HEK293 (cell line): ENCODE data around the gene DOCK3.

ENCODE experiments used
- CTCF ChIA-PET: fragments of 350-600 bp; formaldehyde crosslinking; extraction: SDS; loops from one replicate; lab custom pipeline; 2021; ENCODE audit warnings: antibody characterized with exemption; lab: Yijun Ruan, JAX
- POLR2A ChIA-PET: fragments of 300-600 bp; formaldehyde crosslinking; extraction: SDS; loops from one replicate; lab custom pipeline; 2020; ENCODE audit warnings: antibody characterized with exemption, inconsistent platforms; lab: Yijun Ruan, JAX
- H3K27ac ChIP-seq: fragments of 200-500 bp; sonication (Bioruptor generic); 2 replicates; pipeline ENCODE4 v1.5.1; 2014; ENCODE audit warnings: low read depth, low read length, control low read depth, inconsistent platforms; ENCODE audit errors: extremely low read depth
- H3K36me3 ChIP-seq, 2 experiments: fragments of 200-500 bp in 1 of 2; sonication (Bioruptor generic) in 1 of 2; 1 replicate in 1 of 2; 2 replicates in 1 of 2; pipeline ENCODE4 v1.5.1; 2014 to 2017; ENCODE audit warnings: inconsistent platforms in 2 of 2, low read length in 2 of 2; ENCODE audit not compliant: control insufficient read depth in 2 of 2, insufficient read depth in 1 of 2
- H3K4me1 ChIP-seq: fragments of 200-500 bp; sonication (Bioruptor generic); 2 replicates; pipeline ENCODE4 v1.5.1; 2014; ENCODE audit warnings: mild to moderate bottlenecking, low read length, inconsistent platforms; ENCODE audit not compliant: control insufficient read depth, insufficient read depth
- H3K4me3 ChIP-seq: 2 replicates; pipeline ENCODE4 v1.5.1; 2011; ENCODE audit warnings: low read depth, mild to moderate bottlenecking, control low read depth, low read length, moderate library complexity
- H3K9me3 ChIP-seq: fragments of 200-500 bp; sonication (Bioruptor generic); 2 replicates; pipeline ENCODE4 v1.5.1; 2014; ENCODE audit warnings: low read depth, low read length, inconsistent platforms; ENCODE audit not compliant: control insufficient read depth, insufficient read depth
- YY2 ChIP-seq: fragments of 450-650 bp; formaldehyde crosslinking; IDR thresholded peaks from 2 replicates; pipeline ENCODE4 v1.5.1; 2016; ENCODE audit warnings: missing biosample characterization, missing genetic modification characterization
- ZFHX2 ChIP-seq: fragments of 450-650 bp; formaldehyde crosslinking; conservative IDR thresholded peaks from 2 replicates; pipeline ENCODE4 v1.5.1; 2016; ENCODE audit warnings: missing biosample characterization, missing genetic modification characterization
- ZNF146 ChIP-seq: fragments of 450-650 bp; formaldehyde crosslinking; IDR thresholded peaks from 2 replicates; pipeline ENCODE4 v1.5.1; 2016; ENCODE audit warnings: missing biosample characterization, missing genetic modification characterization
- ZNF19 ChIP-seq: fragments of 450-650 bp; formaldehyde crosslinking; IDR thresholded peaks from 2 replicates; pipeline ENCODE4; 2016; ENCODE audit warnings: missing biosample characterization, missing genetic modification characterization, low read depth
- ZNF341 ChIP-seq: fragments of 450-650 bp; formaldehyde crosslinking; IDR thresholded peaks from 2 replicates; pipeline ENCODE4; 2016; ENCODE audit warnings: low read depth, missing biosample characterization, missing genetic modification characterization
- ZNF354C ChIP-seq: fragments of 450-650 bp; formaldehyde crosslinking; IDR thresholded peaks from 2 replicates; pipeline ENCODE4 v1.5.1; 2016; ENCODE audit warnings: missing biosample characterization, missing genetic modification characterization, low read depth, borderline replicate concordance
- ZNF423 ChIP-seq: fragments of 450-650 bp; formaldehyde crosslinking; IDR thresholded peaks from 2 replicates; pipeline ENCODE4 v1.5.1; 2016; ENCODE audit warnings: missing biosample characterization, missing genetic modification characterization
- ZNF501 ChIP-seq: fragments of 450-650 bp; formaldehyde crosslinking; IDR thresholded peaks from 2 replicates; pipeline ENCODE4 v1.5.1; 2016; ENCODE audit warnings: missing biosample characterization, missing genetic modification characterization
- ZNF521 ChIP-seq: fragments of 450-650 bp; formaldehyde crosslinking; IDR thresholded peaks from 2 replicates; pipeline ENCODE4 v1.5.1; 2017; ENCODE audit warnings: missing biosample characterization, mild to moderate bottlenecking, missing genetic modification characterization
- ZNF600 ChIP-seq: fragments of 450-650 bp; formaldehyde crosslinking; IDR thresholded peaks from 2 replicates; pipeline ENCODE4 v1.5.1; 2016; ENCODE audit warnings: missing biosample characterization, missing genetic modification characterization
- ZNF610 ChIP-seq: fragments of 450-650 bp; formaldehyde crosslinking; IDR thresholded peaks from 2 replicates; pipeline ENCODE4 v1.5.1; 2016; ENCODE audit warnings: missing biosample characterization, missing genetic modification characterization, borderline replicate concordance
- ZNF623 ChIP-seq: fragments of 450-650 bp; formaldehyde crosslinking; IDR thresholded peaks from 2 replicates; pipeline ENCODE4 v1.5.1; 2016; ENCODE audit warnings: missing biosample characterization, missing genetic modification characterization
- ZNF626 ChIP-seq: fragments of 450-650 bp; sonication (Bioruptor Pico); formaldehyde crosslinking; IDR thresholded peaks from 2 replicates; pipeline ENCODE4 v1.5.1; 2018; ENCODE audit warnings: missing biosample characterization, missing genetic modification characterization, inconsistent platforms
- ZNF670 ChIP-seq: fragments of 450-650 bp; formaldehyde crosslinking; IDR thresholded peaks from 2 replicates; pipeline ENCODE4 v1.5.1; 2016; ENCODE audit warnings: missing biosample characterization, missing genetic modification characterization, low read depth
- ZNF747 ChIP-seq: fragments of 450-650 bp; formaldehyde crosslinking; IDR thresholded peaks from 2 replicates; pipeline ENCODE4 v1.5.1; 2016; ENCODE audit warnings: missing biosample characterization, missing genetic modification characterization
- ZNF837 ChIP-seq: fragments of 450-650 bp; formaldehyde crosslinking; IDR thresholded peaks from 2 replicates; pipeline ENCODE4 v1.5.1; 2016; ENCODE audit warnings: missing biosample characterization, missing genetic modification characterization
- TF ChIP-seq, protein P1 (sequence below): fragments of 450-650 bp; formaldehyde crosslinking; IDR thresholded peaks from 2 replicates; pipeline ENCODE4 v1.5.1; 2016; ENCODE audit warnings: missing biosample characterization, missing genetic modification characterization
- TF ChIP-seq, protein P2 (sequence below): fragments of 450-650 bp; formaldehyde crosslinking; IDR thresholded peaks from 2 replicates; pipeline ENCODE4 v1.5.1; 2016; ENCODE audit warnings: missing biosample characterization, missing genetic modification characterization
- TF ChIP-seq, protein P3 (sequence below): fragments of 450-650 bp; formaldehyde crosslinking; IDR thresholded peaks from 2 replicates; pipeline ENCODE4 v1.5.1; 2016; ENCODE audit warnings: missing biosample characterization, missing genetic modification characterization
- TF ChIP-seq, protein P4 (sequence below): fragments of 450-650 bp; IDR thresholded peaks from 2 replicates; pipeline ENCODE4 v1.5.1; 2018; ENCODE audit warnings: missing biosample characterization, missing genetic modification characterization
- TF ChIP-seq, protein P5 (sequence below): fragments of 450-650 bp; formaldehyde crosslinking; IDR thresholded peaks from 2 replicates; pipeline ENCODE4 v1.5.1; 2016; ENCODE audit warnings: missing biosample characterization, missing genetic modification characterization
- TF ChIP-seq, protein P6 (sequence below): fragments of 450-650 bp; formaldehyde crosslinking; optimal IDR thresholded peaks from 2 replicates; pipeline ENCODE3; 2016; ENCODE audit warnings: missing biosample characterization, mild to moderate bottlenecking, missing genetic modification characterization
- TF ChIP-seq, protein P7 (sequence below): fragments of 450-650 bp; formaldehyde crosslinking; conservative IDR thresholded peaks from 2 replicates; pipeline ENCODE4 v1.5.1; 2016; ENCODE audit warnings: low read depth, missing biosample characterization, missing genetic modification characterization

Gene DOCK3

DNA sequence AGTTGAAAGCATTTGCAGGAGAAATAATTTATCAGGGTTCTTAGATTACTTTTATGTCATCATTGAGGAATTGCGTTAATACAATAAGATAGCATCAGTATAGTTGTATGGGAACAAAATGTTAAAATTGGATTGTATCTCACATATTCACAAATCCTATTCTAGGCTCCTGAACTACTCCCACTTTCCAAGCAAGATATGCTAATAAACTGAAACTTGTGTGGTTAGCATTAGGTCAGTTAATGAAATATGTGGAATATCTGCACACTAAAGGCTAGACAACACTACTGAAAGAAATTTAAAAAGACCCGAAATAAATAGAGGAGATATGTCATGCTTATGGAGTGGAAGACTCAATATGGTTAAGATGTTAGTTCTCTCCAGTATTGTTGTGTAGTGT is 272.7 kb downstream of the DOCK3 start:
- ChIA-PET CTCF (no interaction called here), POLR2A (no interaction called here)
- H3K27ac ChIP-seq: no peak overlapping the region
- no peak overlapping the region for H3K4me3 ChIP-seq
- TF ChIP-seq ZNF354C (tag by site-specific recombination): no peak
- no peak for TF ChIP-seq ZNF341 (tag by site-specific recombination)
- no peak for TF ChIP-seq ZNF626 (tag by site-specific recombination)
- TF ChIP-seq, protein P1, sequence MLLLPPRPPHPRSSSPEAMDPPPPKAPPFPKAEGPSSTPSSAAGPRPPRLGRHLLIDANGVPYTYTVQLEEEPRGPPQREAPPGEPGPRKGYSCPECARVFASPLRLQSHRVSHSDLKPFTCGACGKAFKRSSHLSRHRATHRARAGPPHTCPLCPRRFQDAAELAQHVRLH: no peak
- no peak for TF ChIP-seq ZNF521 (tag by site-specific recombination)
- TF ChIP-seq, protein P2, sequence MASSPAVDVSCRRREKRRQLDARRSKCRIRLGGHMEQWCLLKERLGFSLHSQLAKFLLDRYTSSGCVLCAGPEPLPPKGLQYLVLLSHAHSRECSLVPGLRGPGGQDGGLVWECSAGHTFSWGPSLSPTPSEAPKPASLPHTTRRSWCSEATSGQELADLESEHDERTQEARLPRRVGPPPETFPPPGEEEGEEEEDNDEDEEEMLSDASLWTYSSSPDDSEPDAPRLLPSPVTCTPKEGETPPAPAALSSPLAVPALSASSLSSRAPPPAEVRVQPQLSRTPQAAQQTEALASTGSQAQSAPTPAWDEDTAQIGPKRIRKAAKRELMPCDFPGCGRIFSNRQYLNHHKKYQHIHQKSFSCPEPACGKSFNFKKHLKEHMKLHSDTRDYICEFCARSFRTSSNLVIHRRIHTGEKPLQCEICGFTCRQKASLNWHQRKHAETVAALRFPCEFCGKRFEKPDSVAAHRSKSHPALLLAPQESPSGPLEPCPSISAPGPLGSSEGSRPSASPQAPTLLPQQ (tag by site-specific recombination): no peak
- TF ChIP-seq, protein P3, sequence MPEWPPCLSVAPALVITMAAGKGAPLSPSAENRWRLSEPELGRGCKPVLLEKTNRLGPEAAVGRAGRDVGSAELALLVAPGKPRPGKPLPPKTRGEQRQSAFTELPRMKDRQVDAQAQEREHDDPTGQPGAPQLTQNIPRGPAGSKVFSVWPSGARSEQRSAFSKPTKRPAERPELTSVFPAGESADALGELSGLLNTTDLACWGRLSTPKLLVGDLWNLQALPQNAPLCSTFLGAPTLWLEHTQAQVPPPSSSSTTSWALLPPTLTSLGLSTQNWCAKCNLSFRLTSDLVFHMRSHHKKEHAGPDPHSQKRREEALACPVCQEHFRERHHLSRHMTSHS: no peak
- no peak for TF ChIP-seq ZFHX2
- no peak for TF ChIP-seq ZNF623 (tag by site-specific recombination)
- TF ChIP-seq, protein P4, sequence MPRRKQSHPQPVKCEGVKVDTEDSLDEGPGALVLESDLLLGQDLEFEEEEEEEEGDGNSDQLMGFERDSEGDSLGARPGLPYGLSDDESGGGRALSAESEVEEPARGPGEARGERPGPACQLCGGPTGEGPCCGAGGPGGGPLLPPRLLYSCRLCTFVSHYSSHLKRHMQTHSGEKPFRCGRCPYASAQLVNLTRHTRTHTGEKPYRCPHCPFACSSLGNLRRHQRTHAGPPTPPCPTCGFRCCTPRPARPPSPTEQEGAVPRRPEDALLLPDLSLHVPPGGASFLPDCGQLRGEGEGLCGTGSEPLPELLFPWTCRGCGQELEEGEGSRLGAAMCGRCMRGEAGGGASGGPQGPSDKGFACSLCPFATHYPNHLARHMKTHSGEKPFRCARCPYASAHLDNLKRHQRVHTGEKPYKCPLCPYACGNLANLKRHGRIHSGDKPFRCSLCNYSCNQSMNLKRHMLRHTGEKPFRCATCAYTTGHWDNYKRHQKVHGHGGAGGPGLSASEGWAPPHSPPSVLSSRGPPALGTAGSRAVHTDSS (tag by site-specific recombination): no peak
- no peaks in the 10 kb centered on the region for H3K4me1 ChIP-seq
- no peaks in the 10 kb centered on the region for H3K9me3 ChIP-seq
- H3K36me3 ChIP-seq: no peaks in the 10 kb centered on the region

DNA sequence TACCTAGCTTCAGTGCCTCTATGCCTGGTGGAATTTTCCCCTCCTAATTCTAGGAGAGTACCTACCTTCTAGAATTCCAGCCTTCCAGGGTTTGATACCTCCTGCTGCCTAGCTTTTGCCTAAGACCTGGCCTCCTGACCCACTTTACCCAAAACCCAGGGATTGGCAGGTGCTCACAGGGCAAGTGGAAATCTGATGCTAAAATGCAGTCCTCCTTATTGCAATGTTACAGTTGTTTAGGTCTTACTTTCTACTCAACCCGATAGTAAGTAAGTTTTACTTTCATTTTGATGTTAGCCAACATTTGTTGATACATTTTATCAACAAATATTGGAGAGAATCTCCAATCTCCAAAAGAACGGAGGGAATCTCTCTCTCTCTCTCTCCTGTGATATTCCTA is 275.9 kb downstream of the DOCK3 start:
- Histone ChIP-seq H3K4me1 (no peaks in the 10 kb centered on the region), H3K36me3 (no peaks in the 10 kb centered on the region), H3K27ac (no peak overlapping the region), H3K9me3 (no peaks in the 10 kb centered on the region), H3K4me3 (no peak overlapping the region)
- TF ChIP-seq, protein P5, sequence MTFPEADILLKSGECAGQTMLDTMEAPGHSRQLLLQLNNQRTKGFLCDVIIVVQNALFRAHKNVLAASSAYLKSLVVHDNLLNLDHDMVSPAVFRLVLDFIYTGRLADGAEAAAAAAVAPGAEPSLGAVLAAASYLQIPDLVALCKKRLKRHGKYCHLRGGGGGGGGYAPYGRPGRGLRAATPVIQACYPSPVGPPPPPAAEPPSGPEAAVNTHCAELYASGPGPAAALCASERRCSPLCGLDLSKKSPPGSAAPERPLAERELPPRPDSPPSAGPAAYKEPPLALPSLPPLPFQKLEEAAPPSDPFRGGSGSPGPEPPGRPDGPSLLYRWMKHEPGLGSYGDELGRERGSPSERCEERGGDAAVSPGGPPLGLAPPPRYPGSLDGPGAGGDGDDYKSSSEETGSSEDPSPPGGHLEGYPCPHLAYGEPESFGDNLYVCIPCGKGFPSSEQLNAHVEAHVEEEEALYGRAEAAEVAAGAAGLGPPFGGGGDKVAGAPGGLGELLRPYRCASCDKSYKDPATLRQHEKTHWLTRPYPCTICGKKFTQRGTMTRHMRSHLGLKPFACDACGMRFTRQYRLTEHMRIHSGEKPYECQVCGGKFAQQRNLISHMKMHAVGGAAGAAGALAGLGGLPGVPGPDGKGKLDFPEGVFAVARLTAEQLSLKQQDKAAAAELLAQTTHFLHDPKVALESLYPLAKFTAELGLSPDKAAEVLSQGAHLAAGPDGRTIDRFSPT (tag by site-specific recombination): no peak
- TF ChIP-seq ZNF670 (tag by site-specific recombination) (no peak), ZNF837 (no peak), ZNF747 (no peak), YY2 (no peak), ZNF19 (tag by site-specific recombination) (no peak), ZNF610 (tag by site-specific recombination) (no peak), ZNF146 (tag by site-specific recombination) (no peak), ZNF600 (tag by site-specific recombination) (no peak), ZNF501 (tag by site-specific recombination) (no peak), ZNF423 (no peak)
- TF ChIP-seq, protein P6, sequence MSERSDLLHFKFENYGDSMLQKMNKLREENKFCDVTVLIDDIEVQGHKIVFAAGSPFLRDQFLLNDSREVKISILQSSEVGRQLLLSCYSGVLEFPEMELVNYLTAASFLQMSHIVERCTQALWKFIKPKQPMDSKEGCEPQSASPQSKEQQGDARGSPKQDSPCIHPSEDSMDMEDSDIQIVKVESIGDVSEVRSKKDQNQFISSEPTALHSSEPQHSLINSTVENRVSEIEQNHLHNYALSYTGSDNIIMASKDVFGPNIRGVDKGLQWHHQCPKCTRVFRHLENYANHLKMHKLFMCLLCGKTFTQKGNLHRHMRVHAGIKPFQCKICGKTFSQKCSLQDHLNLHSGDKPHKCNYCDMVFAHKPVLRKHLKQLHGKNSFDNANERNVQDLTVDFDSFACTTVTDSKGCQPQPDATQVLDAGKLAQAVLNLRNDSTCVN: no peak
- TF ChIP-seq, protein P7, sequence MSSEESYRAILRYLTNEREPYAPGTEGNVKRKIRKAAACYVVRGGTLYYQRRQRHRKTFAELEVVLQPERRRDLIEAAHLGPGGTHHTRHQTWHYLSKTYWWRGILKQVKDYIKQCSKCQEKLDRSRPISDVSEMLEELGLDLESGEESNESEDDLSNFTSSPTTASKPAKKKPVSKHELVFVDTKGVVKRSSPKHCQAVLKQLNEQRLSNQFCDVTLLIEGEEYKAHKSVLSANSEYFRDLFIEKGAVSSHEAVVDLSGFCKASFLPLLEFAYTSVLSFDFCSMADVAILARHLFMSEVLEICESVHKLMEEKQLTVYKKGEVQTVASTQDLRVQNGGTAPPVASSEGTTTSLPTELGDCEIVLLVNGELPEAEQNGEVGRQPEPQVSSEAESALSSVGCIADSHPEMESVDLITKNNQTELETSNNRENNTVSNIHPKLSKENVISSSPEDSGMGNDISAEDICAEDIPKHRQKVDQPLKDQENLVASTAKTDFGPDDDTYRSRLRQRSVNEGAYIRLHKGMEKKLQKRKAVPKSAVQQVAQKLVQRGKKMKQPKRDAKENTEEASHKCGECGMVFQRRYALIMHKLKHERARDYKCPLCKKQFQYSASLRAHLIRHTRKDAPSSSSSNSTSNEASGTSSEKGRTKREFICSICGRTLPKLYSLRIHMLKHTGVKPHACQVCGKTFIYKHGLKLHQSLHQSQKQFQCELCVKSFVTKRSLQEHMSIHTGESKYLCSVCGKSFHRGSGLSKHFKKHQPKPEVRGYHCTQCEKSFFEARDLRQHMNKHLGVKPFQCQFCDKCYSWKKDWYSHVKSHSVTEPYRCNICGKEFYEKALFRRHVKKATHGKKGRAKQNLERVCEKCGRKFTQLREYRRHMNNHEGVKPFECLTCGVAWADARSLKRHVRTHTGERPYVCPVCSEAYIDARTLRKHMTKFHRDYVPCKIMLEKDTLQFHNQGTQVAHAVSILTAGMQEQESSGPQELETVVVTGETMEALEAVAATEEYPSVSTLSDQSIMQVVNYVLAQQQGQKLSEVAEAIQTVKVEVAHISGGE (tag by site-specific recombination): no peak
- ChIA-PET POLR2A (interaction anchor here (0.6 kb wide), 1 partner anchor 1010 kb away, joined by 9 read pairs; no protein-coding TSS in a partner anchor), CTCF (interaction anchor here (0.9 kb wide), 1 partner anchor 20 kb away, joined by 3 read pairs; no protein-coding TSS in a partner anchor)
